Measurements from ENCODE around the gene HSF2.
"Not testable (repeated sequence)": the region's sequence is repeated elsewhere in the genome, so short reads cannot be mapped to it uniquely, and the experiment has no call there.

The HSF2 gene

GRCh38 chr6:122458087-122458486, 58.6 kb downstream of the HSF2 start:
- DNase-seq (ENCODE audit: low spot score): no peak
- in situ Hi-C loops (cut with MboI; ENCODE audit: low pct_unique_long_range_greater_than_20kb, low sequenced_read_pairs, unreplicated experiment): no loop called here
- TF ChIP-seq CTCF (IDR thresholded peaks at IDR 0.05; ENCODE audit: extremely low read depth, insufficient read depth, missing control alignments): no peak

GRCh38 chr6:122459240-122459639, 59.8 kb downstream of the HSF2 start:
- DNase-seq (ENCODE audit: low spot score): no peak
- no peak for TF ChIP-seq CTCF (IDR thresholded peaks at IDR 0.05; ENCODE audit: extremely low read depth, insufficient read depth, missing control alignments)
- in situ Hi-C loops (cut with MboI; ENCODE audit: low pct_unique_long_range_greater_than_20kb, low sequenced_read_pairs, unreplicated experiment): no loop called here

- DNase-seq (ENCODE audit: low spot score); in situ Hi-C loops (cut with MboI; ENCODE audit: low pct_unique_long_range_greater_than_20kb, low sequenced_read_pairs, unreplicated experiment): not testable (repeated sequence)
These were observed 60.5 kb downstream of the HSF2 start for GRCh38 chr6:122459865-122460416.

- no peak for TF ChIP-seq CTCF (IDR thresholded peaks at IDR 0.05; ENCODE audit: extremely low read depth, insufficient read depth, missing control alignments)
- DNase-seq (ENCODE audit: low spot score): no peak
- in situ Hi-C loops (cut with MboI; ENCODE audit: low pct_unique_long_range_greater_than_20kb, low sequenced_read_pairs, unreplicated experiment): no loop called here
These were observed 62.4 kb downstream of the HSF2 start for GRCh38 chr6:122461885-122462284.

- in situ Hi-C loops (cut with MboI; ENCODE audit: low pct_unique_long_range_greater_than_20kb, low sequenced_read_pairs, unreplicated experiment): no loop called here
- TF ChIP-seq CTCF (IDR thresholded peaks at IDR 0.05; ENCODE audit: extremely low read depth, insufficient read depth, missing control alignments): no peak
- DNase-seq (ENCODE audit: low spot score): peak; percentile 84
These were observed 71.9 kb downstream of the HSF2 start, which contains the start of gene SERINC1 for GRCh38 chr6:122471107-122472021. Gene SERINC1 (minus strand): TSS chr6:122471807. CDS start chr6:122471737, 70 bp downstream.

GRCh38 chr6:122472022-122472340, 72.5 kb downstream of the HSF2 start:
- no peak for DNase-seq (ENCODE audit: low spot score)
- in situ Hi-C loops (cut with MboI; ENCODE audit: low pct_unique_long_range_greater_than_20kb, low sequenced_read_pairs, unreplicated experiment): no loop called here
- no peak for TF ChIP-seq CTCF (IDR thresholded peaks at IDR 0.05; ENCODE audit: extremely low read depth, insufficient read depth, missing control alignments)

- peak; percentile 21 for DNase-seq (ENCODE audit: low spot score)
- in situ Hi-C loops (cut with MboI; ENCODE audit: low pct_unique_long_range_greater_than_20kb, low sequenced_read_pairs, unreplicated experiment): no loop called here
- peak; percentile 18 for TF ChIP-seq CTCF (IDR thresholded peaks at IDR 0.05; ENCODE audit: extremely low read depth, insufficient read depth, missing control alignments)
These were observed 76.7 kb downstream of the HSF2 start for GRCh38 chr6:122476131-122476530.

Measured in GM13977 (cell line).